Kidney glomerular epithelial cell (primary cell): Measurements from ENCODE around the gene AUTS2.
A peak's percentile ranks its signal among the peaks of the same experiment; 100 is the strongest.

Source experiments
- DNase-seq: peaks from one replicate; lab custom pipeline; 2025; lab: John Stamatoyannopoulos, UW

The AUTS2 gene

GRCh38 chr7:69598081-69598486 is at the start of gene AUTS2:
Gene AUTS2 (plus strand): TSS chr7:69598475. CDS start chr7:69599654, 1,179 bp downstream.
- peak; percentile 69 for DNase-seq

GRCh38 chr7:69550991-69551390 is 47.3 kb upstream of the AUTS2 start:
- no peak for DNase-seq

GRCh38 chr7:69553190-69553589 is 45.1 kb upstream of the AUTS2 start:
- no peak for DNase-seq

- DNase-seq = no peak
These were observed 36.9 kb upstream of the AUTS2 start for GRCh38 chr7:69561266-69561960.

DNA sequence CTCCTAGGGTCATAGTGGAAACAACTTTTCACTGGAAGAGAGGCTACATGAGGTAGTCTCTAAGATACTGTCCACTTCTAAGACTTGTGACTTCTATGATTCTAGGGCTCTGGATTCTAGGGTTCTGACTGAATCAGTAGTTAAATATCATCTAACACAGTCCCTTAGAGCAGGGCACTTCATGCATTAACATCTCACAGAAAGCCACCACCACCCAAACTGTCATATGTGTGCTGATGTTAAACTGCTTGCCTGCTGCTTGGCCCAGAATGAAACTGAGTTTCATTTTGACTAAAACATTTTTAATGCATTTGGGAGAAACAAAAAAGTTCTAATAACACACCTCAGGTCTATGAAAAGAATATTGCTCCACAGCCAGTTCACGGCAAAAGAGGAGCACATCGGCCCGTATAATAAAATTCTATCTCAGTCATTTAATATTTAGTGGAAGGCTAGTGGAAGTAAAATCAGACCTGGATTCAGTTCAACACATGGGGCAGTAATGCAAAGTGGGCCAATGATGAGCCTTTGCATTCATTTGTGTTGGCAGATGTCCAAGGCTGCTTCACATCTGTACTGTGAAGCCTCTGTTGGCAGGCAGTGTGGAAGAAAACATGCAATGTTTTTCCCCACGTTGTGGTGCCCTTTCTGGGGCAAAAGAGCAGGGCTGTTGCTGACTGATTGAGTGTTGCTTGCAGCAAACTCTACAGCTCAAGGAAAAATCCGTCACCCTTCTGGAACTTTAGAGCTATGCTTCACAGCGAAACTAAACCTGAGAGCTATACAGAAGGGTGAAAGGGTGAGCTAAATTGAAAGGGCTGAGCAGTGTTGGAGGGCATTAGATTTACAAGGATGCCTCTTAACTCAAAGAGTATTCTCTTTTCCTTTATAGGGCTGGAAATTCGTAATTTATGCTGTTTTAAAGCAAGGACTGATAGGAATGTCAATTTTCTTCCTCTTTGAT is 33.5 kb upstream of the AUTS2 start:
- DNase-seq = no peak

DNA sequence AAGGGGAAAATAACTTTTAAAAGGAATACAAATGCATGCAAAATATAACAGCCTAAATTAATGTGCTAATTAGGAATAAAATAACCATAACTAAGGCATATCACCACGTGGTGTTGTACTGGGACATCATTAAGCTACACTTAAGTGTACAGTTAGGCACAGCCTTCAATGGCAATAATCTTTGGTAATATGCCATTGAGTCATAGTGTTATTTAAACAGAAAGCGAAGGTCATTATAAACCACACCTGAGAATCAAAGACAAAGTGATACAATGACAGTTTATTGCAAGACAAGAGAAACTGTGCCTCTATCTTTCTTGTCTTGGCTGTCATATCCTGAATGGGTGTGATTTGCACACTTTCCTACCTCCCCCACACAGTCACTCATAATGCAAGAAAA is 30.5 kb upstream of the AUTS2 start:
- no peak for DNase-seq

- DNase-seq = no peak
These were observed 30.0 kb upstream of the AUTS2 start for GRCh38 chr7:69568266-69568665.

- DNase-seq = no peak
These were observed 22.6 kb upstream of the AUTS2 start for GRCh38 chr7:69575651-69576050.

GRCh38 chr7:69577221-69577620 is 21.1 kb upstream of the AUTS2 start:
- DNase-seq = no peak

- DNase-seq = no peak
These were observed 13.1 kb upstream of the AUTS2 start for GRCh38 chr7:69585169-69585568.

DNA sequence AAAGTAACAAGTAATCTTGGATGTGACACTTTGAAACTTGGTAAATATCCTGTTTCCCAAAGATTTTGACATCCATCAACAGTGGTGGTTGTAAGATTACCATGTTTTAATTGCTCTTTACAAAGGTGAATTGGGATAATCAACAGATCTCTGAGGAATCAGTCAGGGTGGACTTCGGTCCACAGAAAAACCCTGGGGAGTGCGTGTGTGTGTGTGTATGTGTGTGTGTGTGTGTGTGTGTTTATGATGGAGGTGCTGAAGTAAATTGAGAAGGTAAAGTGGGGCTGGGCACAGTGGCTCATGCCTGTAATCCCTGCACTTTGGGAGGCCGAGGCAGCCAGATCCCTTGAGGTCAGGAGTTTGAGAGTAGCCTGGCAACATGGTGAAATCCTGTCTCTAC is 12.0 kb upstream of the AUTS2 start:
- DNase-seq = no peak

DNA sequence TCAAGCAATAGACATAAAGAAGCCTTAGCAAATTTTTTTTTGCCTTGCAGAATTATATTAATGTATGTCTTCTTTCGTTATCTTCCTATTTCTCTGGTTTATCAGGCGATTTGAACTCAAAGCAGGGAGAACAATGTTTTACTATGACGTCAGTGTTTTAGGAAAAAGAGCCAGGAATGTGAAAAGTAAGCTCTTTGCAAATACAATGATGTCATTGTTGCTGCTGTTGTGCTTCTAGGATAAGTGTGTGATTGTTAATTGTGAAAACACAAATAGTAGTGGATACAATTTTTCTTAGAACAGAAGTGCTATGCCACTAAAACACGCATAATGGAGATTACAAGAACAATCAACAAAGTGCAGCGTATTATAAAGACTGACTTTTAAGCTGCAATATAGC is 9.5 kb upstream of the AUTS2 start:
- DNase-seq = no peak

DNA sequence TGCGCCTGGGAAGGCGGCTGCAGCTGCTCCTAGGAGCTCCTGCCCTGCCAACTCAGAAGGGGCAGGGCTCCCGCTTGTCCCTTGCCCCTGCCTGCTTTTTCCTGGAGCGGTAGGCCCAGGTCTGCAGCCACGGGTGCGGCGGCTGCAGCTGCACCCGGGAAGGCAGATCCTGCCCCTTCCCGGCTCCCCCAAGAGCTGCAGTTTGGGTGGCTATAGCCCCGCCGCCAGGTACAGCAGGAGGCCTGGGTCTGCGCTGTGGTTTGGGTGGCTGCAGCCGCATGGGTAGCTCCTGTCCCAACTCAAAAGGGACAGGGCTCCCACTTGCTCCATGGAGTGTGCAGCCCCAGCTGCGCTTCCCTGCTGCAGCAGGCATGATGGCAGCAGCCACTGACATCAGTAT is 6.5 kb upstream of the AUTS2 start:
- DNase-seq = no peak

GRCh38 chr7:69593511-69593910 is 4.8 kb upstream of the AUTS2 start:
- DNase-seq = no peak

DNA sequence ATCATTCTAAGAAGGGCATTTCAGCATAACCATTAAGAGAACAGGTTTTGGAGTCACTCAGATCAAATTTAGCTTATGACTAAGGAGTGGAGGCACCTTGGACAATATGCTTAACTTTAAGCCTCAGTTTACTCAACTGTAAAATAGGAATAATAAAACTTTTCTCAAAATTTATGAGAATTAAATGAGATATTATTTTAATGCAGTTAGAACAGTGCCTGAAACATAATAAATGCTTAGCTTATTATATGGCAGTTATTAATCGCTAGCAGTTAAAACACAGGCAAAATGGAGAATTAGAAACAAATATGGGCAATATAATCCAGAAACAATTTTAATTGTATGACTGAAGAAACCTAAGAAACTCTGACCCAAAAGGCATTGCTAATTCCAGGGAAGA is 2.9 kb upstream of the AUTS2 start:
- DNase-seq = no peak

GRCh38 chr7:69596056-69596455 is 2.2 kb upstream of the AUTS2 start:
- no peak for DNase-seq

DNA sequence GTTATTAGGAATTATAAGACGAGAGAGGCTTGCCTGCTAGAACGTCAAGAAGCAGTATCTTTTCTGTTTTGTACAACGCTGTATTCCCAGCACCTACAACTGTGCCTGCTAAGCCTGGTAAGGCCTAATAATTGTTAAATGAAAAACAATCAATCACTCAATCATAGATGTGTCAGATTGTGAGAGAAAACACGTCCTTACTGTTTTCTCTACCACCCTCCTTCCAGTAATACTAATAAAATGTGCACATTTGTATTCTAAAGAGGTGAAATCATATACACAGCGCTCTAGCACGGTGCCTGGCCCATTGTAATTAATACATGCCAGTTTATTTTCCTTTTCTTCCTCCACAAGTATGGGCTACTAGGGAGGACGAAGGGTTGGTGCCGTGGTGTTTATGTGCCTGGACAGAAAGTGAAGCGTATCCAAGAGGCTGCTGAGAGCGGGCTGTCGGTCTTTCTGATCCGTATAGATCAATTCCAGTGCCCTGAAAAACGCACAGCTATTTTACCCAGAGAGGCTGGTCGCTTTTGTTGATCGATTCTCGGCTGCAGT is 1.5 kb upstream of the AUTS2 start:
- no peak for DNase-seq

- no peak for DNase-seq
These were observed 798 bp upstream of the AUTS2 start for GRCh38 chr7:69597278-69598076.

GRCh38 chr7:69598487-69599285 is 411 bp downstream of the AUTS2 start:
- DNase-seq = no peak

DNA sequence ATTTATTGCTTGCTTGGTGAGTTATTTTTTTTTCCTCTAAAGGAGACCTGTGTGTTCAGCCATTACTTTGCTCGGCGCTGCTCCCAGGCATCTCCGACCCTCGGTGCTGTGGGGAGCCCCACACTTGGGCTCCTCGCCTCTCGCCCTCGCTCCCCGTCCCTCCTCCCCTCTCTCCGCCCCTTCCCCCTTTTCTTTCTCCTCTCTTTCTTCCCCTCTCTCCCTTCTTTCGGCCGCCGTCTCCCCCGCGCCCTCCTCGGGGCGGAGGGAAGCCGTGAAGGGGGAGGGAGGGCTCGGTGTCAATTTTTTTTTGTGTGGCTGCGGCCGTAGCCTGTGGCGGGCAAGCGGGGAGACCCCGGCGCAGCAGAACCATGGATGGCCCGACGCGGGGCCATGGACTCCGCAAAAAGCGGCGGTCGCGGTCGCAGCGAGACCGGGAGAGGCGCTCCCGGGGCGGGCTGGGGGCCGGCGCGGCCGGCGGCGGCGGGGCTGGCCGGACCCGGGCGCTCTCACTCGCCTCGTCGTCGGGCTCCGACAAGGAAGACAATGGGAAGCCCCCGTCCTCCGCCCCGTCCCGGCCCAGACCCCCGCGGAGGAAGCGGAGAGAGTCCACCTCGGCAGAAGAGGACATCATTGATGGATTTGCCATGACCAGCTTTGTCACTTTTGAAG is 1.1 kb downstream of the AUTS2 start:
- DNase-seq = no peak
